Endothelial cell of umbilical vein (primary cell): ENCODE results near the gene TPM2. TPM values are rescaled to one million over a fixed set of nuclear protein-coding genes. Genes with fewer than 3 reads are reported as not detected.

Experiments
- BruUV-seq: library from RNA; stranded (reverse); fragments of 400-500 nt; replicated peaks from 2 replicates; lab custom pipeline; 2021; lab: Mats Ljungman, UMichigan
- CTCF ChIA-PET: fragments of 300-600, 350-600 bp; sonication (Branson Sonifier 250); formaldehyde crosslinking; loops from one replicate; lab custom pipeline; 2021; ENCODE audit warnings: antibody characterized with exemption, inconsistent platforms; lab: Charles Lee
- POLR2A ChIA-PET: fragments of 300-600, 350-600 bp; sonication (Branson Sonifier 250); formaldehyde crosslinking; loops from one replicate; lab custom pipeline; 2021; ENCODE audit warnings: antibody characterized with exemption, inconsistent platforms; lab: Charles Lee
- DNase-seq: peaks from one replicate; pipeline ENCODE4 v3.0.0-alpha.2; 2011; ENCODE audit warnings: low read depth, low spot score
- FAIRE-seq: peaks from 2 replicates; lab custom pipeline; 2011; peaks lifted over from hg19 to GRCh38; lab: Jason Lieb, UNC
- H2AFZ ChIP-seq: 2 replicates; pipeline ENCODE4 v1.6.0; 2012; ENCODE audit warnings: low read depth, low read length, control low read depth, inconsistent platforms
- H3K27ac ChIP-seq: 2 replicates; pipeline ENCODE4 v1.5.1; 2011; ENCODE audit warnings: low read depth, mild to moderate bottlenecking, control low read depth, low read length, moderate library complexity; ENCODE audit not compliant: insufficient read depth
- H3K27me3 ChIP-seq, 2 experiments: 2 replicates each; pipeline versions ENCODE4 v1.6.0 to v1.6.1; 2011; ENCODE audit warnings: low read length in 2 of 2, mixed read lengths in 1 of 2; ENCODE audit not compliant: control insufficient read depth in 2 of 2, insufficient read depth in 2 of 2
- H3K36me3 ChIP-seq, 2 experiments: 2 replicates in 1 of 2; 3 replicates in 1 of 2; pipeline ENCODE4 v1.5.1; 2011; ENCODE audit warnings: low read length in 2 of 2, mild to moderate bottlenecking in 1 of 2, moderate library complexity in 1 of 2; ENCODE audit not compliant: control insufficient read depth in 2 of 2, insufficient read depth in 2 of 2; ENCODE audit errors: extremely low read depth in 1 of 2
- H3K4me1 ChIP-seq: 3 replicates; pipeline ENCODE4 v1.5.1; 2011; ENCODE audit warnings: mild to moderate bottlenecking, low read length; ENCODE audit not compliant: control insufficient read depth, insufficient read depth; ENCODE audit errors: extremely low read depth
- H3K4me2 ChIP-seq: 2 replicates; pipeline ENCODE4 v1.6.1; 2011; ENCODE audit warnings: low read length, control low read depth, mixed read lengths; ENCODE audit not compliant: insufficient read depth
- H3K4me3 ChIP-seq, 3 experiments: fragments of 200-600 bp in 1 of 3; sonication (generic), shearing (Covaris generic) in 1 of 3; replicated peaks in 1 of 3; 2 replicates each; pipeline ENCODE4 v1.5.1; 2011 to 2016; ENCODE audit warnings: control low read depth in 3 of 3, low read length in 3 of 3, mild to moderate bottlenecking in 2 of 3, inconsistent platforms in 1 of 3, low read depth in 1 of 3, moderate library complexity in 1 of 3; ENCODE audit not compliant: insufficient read depth in 1 of 3
- H3K79me2 ChIP-seq: 2 replicates; pipeline ENCODE4 v1.6.0; 2012; ENCODE audit warnings: low read length, inconsistent platforms; ENCODE audit not compliant: control insufficient read depth, insufficient read depth
- H3K9ac ChIP-seq: replicated peaks from 2 replicates; pipeline ENCODE3; 2011; ENCODE audit warnings: low read length, control low read depth; ENCODE audit not compliant: insufficient read depth; ENCODE audit errors: extremely low read depth
- H3K9me1 ChIP-seq: replicated peaks from 3 replicates; pipeline ENCODE4 v1.6.0; 2011; ENCODE audit warnings: mild to moderate bottlenecking, low read length; ENCODE audit not compliant: control insufficient read depth, insufficient read depth; ENCODE audit errors: extremely low read depth
- H3K9me3 ChIP-seq: replicated peaks from 2 replicates; pipeline ENCODE4 v1.5.1; 2012; ENCODE audit warnings: low read length, inconsistent platforms; ENCODE audit not compliant: control insufficient read depth, insufficient read depth
- H4K20me1 ChIP-seq: replicated peaks from 2 replicates; pipeline ENCODE3; 2011; ENCODE audit warnings: mild to moderate bottlenecking, low read length; ENCODE audit not compliant: control insufficient read depth, insufficient read depth; ENCODE audit errors: extremely low read depth
- CTCF ChIP-seq, 2 donors: IDR thresholded peaks; 1 replicate in 1 of 2; 2 replicates in 1 of 2; pipeline ENCODE4 v1.5.1; 2011; ENCODE audit warnings: low read length in 2 of 2, mild to moderate bottlenecking in 2 of 2, moderate library complexity in 2 of 2, control low read depth in 1 of 2, inconsistent platforms in 1 of 2, low read depth in 1 of 2; ENCODE audit not compliant: insufficient read depth in 1 of 2; ENCODE audit errors: extremely low read depth in 1 of 2
- EZH2 ChIP-seq: IDR thresholded peaks from 2 replicates; pipeline ENCODE4 v1.6.1; 2012; ENCODE audit warnings: borderline replicate concordance, low read depth, mild to moderate bottlenecking, moderate library complexity, low read length, inconsistent platforms; ENCODE audit not compliant: severe bottlenecking
- FOS ChIP-seq: IDR thresholded peaks from 2 replicates; pipeline ENCODE4 v1.6.1; 2011; ENCODE audit warnings: mild to moderate bottlenecking, low read length, moderate library complexity, borderline replicate concordance; ENCODE audit not compliant: insufficient read depth
- GATA2 ChIP-seq: IDR thresholded peaks from 2 replicates; pipeline ENCODE4 v1.7.0; 2011; ENCODE audit warnings: low read depth, mild to moderate bottlenecking, moderate library complexity, mixed read lengths, low read length; ENCODE audit not compliant: insufficient read length, insufficient read depth
- JUN ChIP-seq: IDR thresholded peaks from 2 replicates; pipeline ENCODE4 v1.6.1; 2011; ENCODE audit warnings: borderline replicate concordance, low read depth; ENCODE audit not compliant: insufficient read length, insufficient read depth
- MAX ChIP-seq: IDR thresholded peaks from 2 replicates; pipeline ENCODE4 v1.6.1; 2011; ENCODE audit not compliant: insufficient read depth, insufficient read length
- MYC ChIP-seq: IDR thresholded peaks from one replicate; pipeline ENCODE4 v1.6.1; 2011; ENCODE audit warnings: mild to moderate bottlenecking, low read depth, low read length
- POLR2A ChIP-seq: IDR thresholded peaks from 2 replicates; pipeline ENCODE4 v1.6.1; 2012; ENCODE audit warnings: low read depth, mild to moderate bottlenecking, control low read depth, low read length
- POLR2AphosphoS5 ChIP-seq: IDR thresholded peaks from 2 replicates; pipeline ENCODE4 v1.6.1; 2012; ENCODE audit warnings: low read depth, mild to moderate bottlenecking, control low read depth, low read length, moderate library complexity; ENCODE audit not compliant: insufficient read depth
- dilution Hi-C: fragments of 300-500 bp; cut with MboI; formaldehyde crosslinking; loops from one replicate; pipeline ENCODE4 v1.15.0; 2019; ENCODE audit warnings: low sequenced_read_pairs; ENCODE audit not compliant: extremely low pct_ligation_motif_present
- intact Hi-C: fragments of 100-400 bp; cut with micrococcal nuclease; formaldehyde crosslinking; loops from one replicate; pipeline ENCODE4 v1.10.0; 2022
- polyA plus RNA-seq, 4 experiments: library from polyadenylated mRNA; depleted of rRNA in 3 of 4; stranded (reverse) in 3 of 4; unstranded in 1 of 4; fragments of >200 nt; gene quantifications; 2 replicates each; pipeline versions ENCODE4 v1.2.1 to v1.2.3, GENCODE V29; 2011 to 2012; ENCODE audit warnings: missing spikeins in 1 of 4
- total RNA-seq: library from RNA; stranded (reverse); gene quantifications from 2 replicates; pipeline ENCODE4 v1.2.3, GENCODE V29; 2021

Gene TPM2
- total and polyA plus RNA-seq, 2 donors (not counting 3 experiments of a cell fraction or from before 2014, with no cell fraction given) = 144 to 279 TPM

DNA sequence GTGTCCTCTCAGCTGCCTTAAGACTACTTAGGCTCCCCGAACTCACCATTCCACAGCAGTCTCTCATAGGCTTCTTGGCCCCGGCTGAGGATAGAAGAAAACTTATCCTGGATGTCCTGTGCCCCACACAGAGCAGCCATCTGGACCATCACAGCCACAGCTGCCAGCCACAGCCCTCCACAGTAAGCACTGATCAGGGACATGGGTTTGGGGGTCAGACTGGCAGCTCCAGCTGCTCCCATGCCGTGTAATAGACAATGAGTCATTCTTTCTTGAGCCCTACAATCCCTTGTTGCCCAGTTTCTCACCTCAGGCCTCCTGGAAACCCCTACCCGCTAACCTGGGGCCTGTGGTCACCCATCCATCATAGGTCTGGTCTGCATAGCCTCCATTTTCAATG lies 48.5 kb upstream of the TPM2 start:
- FAIRE-seq = no peak
- no peaks in the 10 kb centered on the region for H3K27me3 ChIP-seq
- no peak overlapping the region for H3K4me3 ChIP-seq
- H3K9me3 ChIP-seq = no peaks in the 10 kb centered on the region
- TF ChIP-seq CTCF (IDR thresholded peaks at IDR 0.05; ENCODE audit: extremely low read depth in 1 of 2, insufficient read depth in 1 of 2, low read depth in 1 of 2, low read length in 2 of 2) (no peak), MYC (no peak), JUN (no peak), POLR2A (no peak), FOS (no peak), GATA2 (no peak), POLR2AphosphoS5 (no peak), MAX (no peak), EZH2 (no peak)
- ChIA-PET POLR2A (no interaction called here), CTCF (interaction anchor here (1.0 to 5.3 kb wide), 6 partner anchors 9 to 74 kb away, joined by 3 to 86 read pairs (median 9); partner anchors contain the start of genes GBA2, RGP1 and SPAG8)
- no peak overlapping the region for H3K27ac ChIP-seq
- H4K20me1 ChIP-seq = no peaks in the 10 kb centered on the region
- peaks cover 44 to 65% of the 10 kb centered on the region in 2 experiments for H3K36me3 ChIP-seq
- H3K9me1 ChIP-seq = no peaks in the 10 kb centered on the region
- intact Hi-C loops (no loop called here), dilution Hi-C loops (no loop called here)
- BruUV-seq = no TSS peak
- no peak overlapping the region for H2AFZ ChIP-seq
- peaks cover 12% of the 10 kb centered on the region for H3K4me1 ChIP-seq
- H3K79me2 ChIP-seq = peaks cover 47% of the 10 kb centered on the region
- H3K9ac ChIP-seq = no peak overlapping the region
- no peak for DNase-seq
- H3K4me2 ChIP-seq = no peak overlapping the region
